ENCODE measurements around the gene FIP1L1.
"Not testable (repeated sequence)": the region's sequence is repeated elsewhere in the genome, so short reads cannot be mapped to it uniquely, and the experiment has no call there.

The FIP1L1 gene

GRCh38 chr4:53378171-53378482, 686 bp downstream of the FIP1L1 start:
- DNase-seq (ENCODE audit: low read depth in 2 of 2), result no peak

- no peak for DNase-seq (ENCODE audit: low read depth in 2 of 2)
Observed at GRCh38 chr4:53380221-53380620, 2.8 kb downstream of the FIP1L1 start.

GRCh38 chr4:53409479-53409878, 32.0 kb downstream of the FIP1L1 start:
- DNase-seq (ENCODE audit: low read depth in 2 of 2), result not testable (repeated sequence)

- no peak for DNase-seq (ENCODE audit: low read depth in 2 of 2)
Observed at GRCh38 chr4:53419208-53419607, 41.8 kb downstream of the FIP1L1 start.

- no peak for DNase-seq (ENCODE audit: low read depth in 2 of 2)
Observed at GRCh38 chr4:53421791-53422190, 44.4 kb downstream of the FIP1L1 start.

GRCh38 chr4:53422367-53422766, 44.9 kb downstream of the FIP1L1 start:
- no peak for DNase-seq (ENCODE audit: low read depth in 2 of 2)

- no peak for DNase-seq (ENCODE audit: low read depth in 2 of 2)
Observed at GRCh38 chr4:53424280-53424679, 46.8 kb downstream of the FIP1L1 start.

- DNase-seq (ENCODE audit: low read depth in 2 of 2), result no peak
Observed at GRCh38 chr4:53427366-53427765, 49.9 kb downstream of the FIP1L1 start.

GRCh38 chr4:53431052-53431451, 53.6 kb downstream of the FIP1L1 start:
- DNase-seq (ENCODE audit: low read depth in 2 of 2), result no peak

- no peak for DNase-seq (ENCODE audit: low read depth in 2 of 2)
Observed at GRCh38 chr4:53432528-53433424, 55.3 kb downstream of the FIP1L1 start.

GRCh38 chr4:53436251-53436650, 58.8 kb downstream of the FIP1L1 start:
- DNase-seq (ENCODE audit: low read depth in 2 of 2), result no peak

GRCh38 chr4:53441564-53441963, 64.1 kb downstream of the FIP1L1 start:
- no peak for DNase-seq (ENCODE audit: low read depth in 2 of 2)

GRCh38 chr4:53444954-53445353, 67.5 kb downstream of the FIP1L1 start:
- DNase-seq (ENCODE audit: low read depth in 2 of 2), result no peak

- DNase-seq (ENCODE audit: low read depth in 2 of 2), result no peak
Observed at GRCh38 chr4:53450773-53451172, 73.3 kb downstream of the FIP1L1 start.

GRCh38 chr4:53453385-53453784, 75.9 kb downstream of the FIP1L1 start:
- no peak for DNase-seq (ENCODE audit: low read depth in 2 of 2)

GRCh38 chr4:53455766-53456165, 78.3 kb downstream of the FIP1L1 start:
- DNase-seq (ENCODE audit: low read depth in 2 of 2), result no peak

- no peak for DNase-seq (ENCODE audit: low read depth in 2 of 2)
Observed at GRCh38 chr4:53456178-53456577, 78.7 kb downstream of the FIP1L1 start.

- DNase-seq (ENCODE audit: low read depth in 2 of 2), result no peak
Observed at GRCh38 chr4:53459548-53459947, 82.1 kb downstream of the FIP1L1 start.

- no peak for DNase-seq (ENCODE audit: low read depth in 2 of 2)
Observed at GRCh38 chr4:53461244-53461643, 83.8 kb downstream of the FIP1L1 start.

- DNase-seq (ENCODE audit: low read depth in 2 of 2), result no peak
Observed at GRCh38 chr4:53463340-53463739, 85.9 kb downstream of the FIP1L1 start.

GRCh38 chr4:53465281-53465680, 87.8 kb downstream of the FIP1L1 start:
- DNase-seq (ENCODE audit: low read depth in 2 of 2), result no peak

- DNase-seq (ENCODE audit: low read depth in 2 of 2), result no peak
Observed at GRCh38 chr4:53465891-53466290, 88.5 kb downstream of the FIP1L1 start.

GRCh38 chr4:53466576-53466975, 89.1 kb downstream of the FIP1L1 start:
- not testable (repeated sequence) for DNase-seq (ENCODE audit: low read depth in 2 of 2)

Data from stimulated activated CD4-positive, alpha-beta T cell treated with anti-CD3 and anti-CD28 coated beads, Interleukin-12 subunit alpha, Interleukin-12 subunit beta, amount 100 ng/mL, for 24 hours (primary cell).